A673 (cell line): ENCODE results near the gene EHD4.

Experiments
- CTCF ChIP-seq: fragments of 300-800, 200-600 bp; sonication (generic); conservative IDR thresholded peaks from 2 replicates; pipeline ENCODE4 v1.5.1; 2017; ENCODE audit warnings: low read depth, mild to moderate bottlenecking, antibody characterized with exemption, low read length, moderate library complexity, mixed read lengths
- EZH2 ChIP-seq: fragments of 200-600 bp; sonication (generic); IDR thresholded peaks from 2 replicates; pipeline ENCODE4 v1.6.1; 2017; ENCODE audit warnings: borderline replicate concordance, low read depth, mild to moderate bottlenecking, mixed read lengths, antibody characterized with exemption, low read length; ENCODE audit not compliant: poor library complexity, severe bottlenecking

GRCh38 chr15:41988896-41989572 is 16.7 kb upstream of the EHD4 start:
- no peak for TF ChIP-seq CTCF
- TF ChIP-seq EZH2: no peak
